Measurements from ENCODE around the gene TMEM35A. TPM values are rescaled to one million over a fixed set of nuclear protein-coding genes. Genes with fewer than 3 reads are reported as not detected.

Gene TMEM35A
- total and polyA plus RNA-seq, 9 of the 15 experiments (the other 6 are each of a cell fraction or from before 2014, with no cell fraction given) = not detected

GRCh38 chrX:101029665-101030064, 49.0 kb upstream of the TMEM35A start:
- no TSS peak for BruUV-seq (replicated peaks)
- 70% methylated on average over 1 of the region's 1 CpG for WGBS (ENCODE audit: insufficient coverage, low coverage, missing lambda C conversion rate)
- in situ Hi-C loops (cut with MboI) = no loop called here

GRCh38 chrX:101037231-101037630, 41.4 kb upstream of the TMEM35A start:
- TF ChIP-seq ZBTB40 (IDR thresholded peaks at IDR 0.05) (peak; percentile 85), ZBTB40 (CRISPR knock-in tag; IDR thresholded peaks at IDR 0.05) (peak; percentile 52; the same call in 1 of the 2 replicates), CBX1 (IDR thresholded peaks at IDR 0.05; ENCODE audit: low read depth) (no peak), NFIC (IDR thresholded peaks at IDR 0.05) (peak; percentile 41; the same call in 1 of the 2 replicates)
- H2AFZ ChIP-seq (ENCODE audit: low read depth, low read length) = no peak overlapping the region
- no peak overlapping the region for H3K9ac ChIP-seq (ENCODE audit: insufficient read depth in 1 of 2, low read depth in 2 of 2, low read length in 2 of 2)
- peaks cover 31% of the 10 kb centered on the region; the same call in 2 of the 3 replicates for H3K36me3 ChIP-seq (ENCODE audit: control insufficient read depth, insufficient read depth, low read length)
- intact Hi-C loops (cut with micrococcal nuclease) (no loop called here), in situ Hi-C loops (cut with MboI) (no loop called here)
- H3K4me1 ChIP-seq (replicated peaks in 1 of 2; ENCODE audit: control insufficient read depth in 2 of 2, insufficient read depth in 2 of 2, low read length in 2 of 2) = no peaks in the 10 kb centered on the region
- H4K20me1 ChIP-seq (replicated peaks; ENCODE audit: control insufficient read depth, insufficient read depth, low read length) = no peaks in the 10 kb centered on the region
- CTCF ChIA-PET (ENCODE audit: low intra/inter-chr PET ratio) = no interaction called here
- no peak overlapping the region for H3K4me2 ChIP-seq (ENCODE audit: insufficient read depth, low read length)
- ATAC-seq = no peak
- H3K27me3 ChIP-seq (ENCODE audit: control insufficient read depth in 2 of 2, insufficient read depth in 2 of 2, low read length in 2 of 2) = no peaks in the 10 kb centered on the region
- H3K79me2 ChIP-seq (ENCODE audit: control insufficient read depth, insufficient read depth, low read length) = no peaks in the 10 kb centered on the region
- no TSS peak for BruUV-seq (replicated peaks)
- no peak for DNase-seq (ENCODE audit: extremely low read depth in 1 of 4, low spot score in 3 of 4)
- H3K27ac ChIP-seq (ENCODE audit: extremely low read depth, low read depth, low read length) = no peak overlapping the region
- FAIRE-seq = no peak
- no peaks in the 10 kb centered on the region for H3K9me3 ChIP-seq (replicated peaks; ENCODE audit: control insufficient read depth, insufficient read depth, low read depth, low read length)
- no peak overlapping the region for H3K4me3 ChIP-seq
- POLR2A ChIA-PET = interaction anchor here (0.6 kb wide), 1 partner anchor 96 kb away, joined by 3 read pairs; no protein-coding TSS in a partner anchor
- H3K9me1 ChIP-seq (ENCODE audit: control insufficient read depth, insufficient read depth, low read length) = no peaks in the 10 kb centered on the region

More at GRCh38 chrX:101029665-101030064, 49.0 kb upstream of the TMEM35A start:
- Histone ChIP-seq H3K4me2 (ENCODE audit: insufficient read depth, low read length) (no peak overlapping the region), H3K9me1 (ENCODE audit: control insufficient read depth, insufficient read depth, low read length) (no peaks in the 10 kb centered on the region), H3K27ac (ENCODE audit: extremely low read depth, low read depth, low read length) (no peak overlapping the region), H3K9me3 (replicated peaks; ENCODE audit: control insufficient read depth, insufficient read depth, low read depth, low read length) (no peaks in the 10 kb centered on the region), H3K4me3 (no peak overlapping the region), H4K20me1 (replicated peaks; ENCODE audit: control insufficient read depth, insufficient read depth, low read length) (no peaks in the 10 kb centered on the region), H3K27me3 (ENCODE audit: control insufficient read depth in 2 of 2, insufficient read depth in 2 of 2, low read length in 2 of 2) (no peaks in the 10 kb centered on the region), H3K4me1 (replicated peaks in 1 of 2; ENCODE audit: control insufficient read depth in 2 of 2, insufficient read depth in 2 of 2, low read length in 2 of 2) (peaks cover 0 to 2% of the 10 kb centered on the region in 2 experiments; a peak in 1 of 5 replicates), H3K79me2 (ENCODE audit: control insufficient read depth, insufficient read depth, low read length) (no peaks in the 10 kb centered on the region), H2AFZ (ENCODE audit: low read depth, low read length) (no peak overlapping the region), H3K36me3 (ENCODE audit: control insufficient read depth, insufficient read depth, low read length) (peaks cover 12% of the 10 kb centered on the region; the same call in 2 of the 3 replicates), H3K9ac (ENCODE audit: insufficient read depth in 1 of 2, low read depth in 2 of 2, low read length in 2 of 2) (no peak overlapping the region)
- DNase-seq (ENCODE audit: extremely low read depth in 1 of 4, low spot score in 3 of 4) (peak in 1 of 4 experiments; percentile 6), FAIRE-seq (no peak), ATAC-seq (no peak)
- intact Hi-C loops (cut with micrococcal nuclease) = no loop called here
- no peak for TF ChIP-seq ZNF511 (CRISPR knock-in tag; IDR thresholded peaks at IDR 0.05)
- TF ChIP-seq CBFA2T3 (IDR thresholded peaks at IDR 0.05) = peak; percentile 38
- no peak for TF ChIP-seq NFE2L1 (tag; IDR thresholded peaks at IDR 0.05; ENCODE audit: borderline replicate concordance, low read depth)
- TF ChIP-seq ZNF165 (CRISPR knock-in tag; IDR thresholded peaks at IDR 0.05; ENCODE audit: borderline replicate concordance) = no peak
- CTCF ChIA-PET (ENCODE audit: low intra/inter-chr PET ratio) = no interaction called here
- POLR2A ChIA-PET = no interaction called here

All from K562 (cell line).